Effector CD8-positive, alpha-beta T cell (primary cell): Measurements from ENCODE around the gene CDC20B.
"Not testable (repeated sequence)": the region's sequence is repeated elsewhere in the genome, so short reads cannot be mapped to it uniquely, and the experiment has no call there.

Experiments
- DNase-seq: peaks from one replicate; lab custom pipeline; 2025; lab: John Stamatoyannopoulos, UW

CDC20B gene

DNA sequence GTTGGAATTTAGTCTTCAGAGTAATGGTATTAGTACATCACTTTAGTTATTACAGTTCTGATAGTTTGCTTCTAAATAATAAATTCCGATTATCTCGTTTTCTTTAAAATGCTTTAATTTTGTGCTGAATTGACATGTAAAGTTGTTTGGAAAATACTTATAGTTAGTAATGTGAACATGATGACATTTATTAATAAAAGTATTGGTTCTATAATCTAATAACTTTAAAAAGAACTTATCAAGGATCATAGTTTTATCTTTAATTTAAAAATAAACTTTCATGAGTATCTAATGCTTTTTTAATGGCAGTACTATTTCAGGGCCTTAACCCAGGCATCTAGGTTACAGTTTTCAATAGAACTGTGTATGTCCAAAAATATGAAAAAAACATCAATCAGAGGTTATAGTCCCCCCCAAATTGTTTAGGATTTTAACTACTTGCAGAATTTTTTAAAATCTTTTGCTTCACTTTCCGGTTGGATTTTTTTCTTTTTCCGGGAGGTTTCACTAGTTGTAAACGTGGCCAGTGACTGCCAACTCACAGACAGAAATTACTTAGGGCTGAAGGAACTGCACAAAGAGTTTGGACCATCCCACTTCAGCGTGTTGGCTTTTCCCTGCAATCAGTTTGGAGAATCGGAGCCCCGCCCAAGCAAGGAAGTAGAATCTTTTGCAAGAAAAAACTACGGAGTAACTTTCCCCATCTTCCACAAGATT lies 12.3 kb downstream of the CDC20B start:
- DNase-seq, result no peak

DNA sequence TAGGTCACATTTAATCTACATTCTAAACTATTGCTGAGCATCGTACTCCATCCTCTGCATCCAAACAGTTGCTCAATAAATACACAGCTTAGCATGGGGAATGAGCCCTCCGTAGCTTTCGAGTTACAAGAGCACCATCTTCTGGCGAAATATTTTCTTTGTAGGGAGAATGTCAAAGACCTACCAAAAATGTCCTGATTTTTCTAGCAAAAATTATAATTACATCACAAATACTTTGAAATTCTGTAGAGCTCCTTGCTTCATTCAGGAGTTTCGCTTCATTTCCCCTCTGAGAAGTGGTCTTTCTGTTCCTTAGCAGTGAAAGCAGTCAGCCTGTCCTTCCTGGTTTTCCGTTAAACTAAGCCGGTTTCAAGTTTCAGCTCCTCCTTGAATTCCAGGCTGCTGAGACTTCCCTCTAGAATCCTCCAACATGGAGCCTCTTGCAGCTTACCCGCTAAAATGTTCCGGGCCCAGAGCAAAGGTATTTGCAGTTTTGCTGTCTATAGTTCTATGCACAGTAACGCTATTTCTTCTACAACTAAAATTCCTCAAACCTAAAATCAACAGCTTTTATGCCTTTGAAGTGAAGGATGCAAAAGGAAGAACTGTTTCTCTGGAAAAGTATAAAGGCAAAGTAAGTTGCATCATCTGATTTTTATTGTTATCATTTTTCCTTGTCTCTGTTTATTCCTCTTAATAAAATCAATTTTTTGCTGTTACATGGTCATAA lies 13.0 kb downstream of the CDC20B start, which contains the start of gene GPX8:
Gene GPX8 (plus strand): TSS at position 409 of the 730 bp plus-strand sequence. CDS start 22 bp downstream, at position 431.
- DNase-seq, result peak; percentile 4

DNA sequence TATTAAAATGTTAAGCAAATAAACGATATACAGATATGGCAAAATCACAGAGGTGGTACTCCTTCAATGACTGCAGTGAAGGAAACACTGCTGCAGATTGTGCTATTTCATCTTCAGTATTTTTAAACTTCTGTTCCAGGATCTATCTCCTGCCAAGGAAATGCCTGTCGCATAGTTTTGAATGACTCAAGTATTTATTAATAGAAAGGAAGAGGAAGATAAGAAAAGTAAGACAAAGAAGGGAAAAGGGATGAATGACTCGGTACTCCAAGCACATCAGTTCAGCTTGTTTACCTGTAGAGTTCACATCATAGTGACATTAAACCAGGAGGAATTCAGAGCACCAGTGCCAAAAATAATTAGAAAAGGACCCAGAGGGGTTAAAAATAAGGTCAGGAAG lies 18.1 kb downstream of the CDC20B start:
- no peak for DNase-seq

DNA sequence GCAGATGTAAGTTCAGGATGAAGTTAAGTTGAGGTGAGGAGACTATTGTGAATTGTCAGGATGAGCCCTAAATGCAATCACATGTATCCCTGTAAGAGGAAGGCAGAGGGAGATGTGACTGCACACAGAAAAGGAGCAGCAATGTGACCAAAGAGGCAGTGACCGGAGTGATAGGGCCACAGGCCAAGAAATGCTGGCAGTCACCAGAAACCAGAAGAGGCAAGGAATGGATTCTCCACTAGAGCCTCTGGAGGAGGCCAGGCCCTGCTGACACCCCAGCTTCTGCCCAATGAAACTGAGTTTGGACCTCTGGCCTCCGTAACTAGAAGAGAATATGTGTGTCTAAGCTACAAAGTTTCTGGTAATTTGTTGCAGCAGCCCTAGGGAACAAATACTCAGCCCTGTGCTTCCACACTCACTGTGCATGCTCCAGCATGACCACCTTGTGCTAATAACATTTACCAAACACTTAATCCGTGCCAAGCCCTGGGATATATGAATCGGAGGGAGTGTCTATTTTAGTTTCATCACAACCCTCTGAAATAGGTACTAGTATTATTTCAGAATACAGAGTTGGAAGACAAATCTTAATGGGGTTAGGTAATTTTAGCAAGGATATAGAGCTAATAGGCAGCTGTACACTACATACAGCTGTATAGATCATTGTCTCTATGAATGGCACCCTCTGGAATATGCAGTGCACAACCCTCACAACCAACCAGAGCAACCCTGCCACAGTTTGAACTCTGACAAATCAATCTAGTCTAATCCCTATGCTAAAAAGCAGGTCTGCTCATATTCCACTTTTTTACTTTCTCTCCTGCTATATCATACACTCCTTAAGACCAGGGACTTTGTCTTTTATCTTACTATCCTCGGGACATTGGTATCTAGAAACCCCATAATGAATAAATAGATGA lies 20.8 kb downstream of the CDC20B start:
- no peak for DNase-seq

DNA sequence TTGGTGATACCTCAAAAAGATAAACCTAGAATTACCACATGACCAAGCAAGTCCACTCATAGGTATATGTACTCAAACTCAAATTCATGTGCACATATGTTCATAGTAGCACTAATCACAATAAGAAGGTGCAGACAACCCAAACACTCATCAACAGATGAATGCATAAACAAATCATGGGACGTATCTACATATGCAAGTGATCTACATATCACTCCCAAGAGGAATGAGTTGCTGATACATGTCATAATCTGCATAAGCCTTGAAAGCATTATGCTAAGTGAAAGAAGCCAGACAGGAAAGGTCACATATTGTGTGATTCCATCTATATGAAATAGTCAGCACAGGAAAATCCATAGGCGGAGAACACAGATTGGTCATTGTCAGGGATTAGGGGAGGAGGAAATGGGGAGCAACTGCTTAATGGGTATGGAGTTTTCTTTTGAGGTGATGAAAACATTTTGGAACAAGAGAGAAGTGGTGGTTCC lies 23.6 kb downstream of the CDC20B start:
- DNase-seq, result no peak

DNA sequence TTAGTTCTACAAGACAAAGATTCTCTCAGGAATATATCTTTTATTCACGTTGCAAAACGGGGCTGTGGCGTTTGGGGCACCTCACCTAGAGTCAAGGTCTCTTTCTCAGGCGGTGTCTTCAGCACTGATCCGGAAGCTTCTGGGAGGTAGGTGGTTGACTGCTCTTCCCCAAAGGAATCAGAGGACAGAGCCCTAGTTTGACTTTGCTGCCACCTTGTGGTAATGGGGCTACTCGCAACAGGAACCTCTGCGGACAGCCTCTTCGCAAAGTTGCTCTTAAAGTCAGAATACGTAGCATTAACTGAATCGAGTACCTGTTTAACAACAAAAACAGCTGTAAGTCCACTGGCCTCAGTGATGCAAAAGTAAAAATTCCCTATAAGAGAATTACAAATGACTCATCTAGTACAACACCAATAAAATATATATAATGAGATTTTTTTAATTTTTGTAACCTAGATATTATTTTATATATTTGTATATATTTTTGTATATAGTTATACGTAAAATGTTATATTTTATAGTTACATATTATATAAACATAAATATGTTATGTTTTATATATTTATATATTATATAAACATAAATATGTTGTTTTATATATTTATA lies 26.3 kb downstream of the CDC20B start:
- peak; percentile 70 for DNase-seq

DNA sequence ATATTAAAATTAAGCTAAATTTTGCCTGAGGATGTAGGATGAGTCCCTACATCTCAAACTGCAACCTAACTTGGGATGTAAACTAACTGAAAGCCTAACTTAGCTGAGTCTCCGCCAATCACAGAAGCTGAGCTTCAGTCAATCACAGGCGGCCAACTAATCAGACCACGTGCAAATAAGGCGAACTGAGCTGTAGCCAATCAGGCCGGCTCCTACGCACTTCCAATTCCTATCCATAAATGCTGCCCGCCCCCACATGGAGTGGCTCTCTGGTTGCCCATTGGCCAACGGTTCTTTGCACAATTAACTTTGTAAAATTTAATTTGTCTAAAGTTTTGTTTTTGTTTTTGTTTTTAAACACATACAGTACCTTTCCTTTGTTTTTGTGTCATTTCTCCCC lies 26.9 kb downstream of the CDC20B start:
- DNase-seq, result no peak

DNA sequence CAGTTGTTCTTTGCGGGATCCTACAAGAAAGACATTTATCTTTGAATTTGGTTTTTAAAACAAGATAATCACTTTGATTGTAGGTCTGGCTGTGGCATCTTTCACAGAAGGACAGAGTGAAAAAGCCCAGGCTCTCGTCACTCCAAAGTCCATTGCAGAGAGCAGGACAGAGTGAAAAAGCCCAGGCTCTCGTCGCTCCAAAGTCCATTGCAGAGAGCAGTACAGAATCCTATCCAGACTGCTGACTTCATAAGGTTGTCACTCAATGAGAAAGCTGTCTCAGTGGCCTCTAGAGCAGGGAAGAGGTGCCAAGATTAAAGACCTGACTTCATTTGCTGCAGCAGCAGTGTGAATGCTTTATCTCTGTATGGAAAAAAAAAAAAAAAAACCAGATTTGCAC lies 29.4 kb downstream of the CDC20B start:
- DNase-seq, result no peak

DNA sequence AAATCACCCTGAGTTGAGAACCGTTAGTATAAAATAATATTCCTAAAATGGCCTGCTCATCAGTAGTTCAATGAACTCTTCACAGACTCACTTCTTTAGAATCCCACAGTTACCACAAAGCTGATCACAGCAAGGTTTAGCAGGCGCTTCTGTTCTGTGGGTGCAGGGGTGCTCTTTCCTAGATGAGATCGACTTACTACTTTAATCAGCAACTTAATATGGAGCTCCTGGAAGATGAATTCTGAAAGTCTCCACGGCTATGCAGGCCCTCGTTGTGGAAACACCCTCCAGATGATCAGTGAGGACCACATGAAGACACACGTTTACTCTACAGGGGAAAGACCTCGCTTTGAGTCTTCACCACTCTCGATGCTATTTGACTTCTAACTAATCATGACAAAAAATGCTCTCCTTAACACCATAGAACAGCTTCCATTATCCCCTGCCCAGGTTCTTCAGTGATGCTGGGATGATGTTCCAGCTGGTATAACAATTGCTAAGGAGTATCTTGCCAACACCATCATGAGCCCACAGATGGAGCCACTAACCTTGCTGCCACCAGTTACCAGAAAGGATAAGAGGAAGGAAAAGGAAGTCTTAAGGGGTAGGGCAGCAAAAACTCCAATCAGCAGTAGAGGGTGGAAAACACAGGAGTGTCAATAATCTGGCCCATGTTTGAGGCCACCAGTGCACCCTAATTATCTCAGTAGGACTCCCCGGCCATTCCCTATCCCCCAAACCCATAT lies 30.9 kb downstream of the CDC20B start:
- DNase-seq, result no peak

DNA sequence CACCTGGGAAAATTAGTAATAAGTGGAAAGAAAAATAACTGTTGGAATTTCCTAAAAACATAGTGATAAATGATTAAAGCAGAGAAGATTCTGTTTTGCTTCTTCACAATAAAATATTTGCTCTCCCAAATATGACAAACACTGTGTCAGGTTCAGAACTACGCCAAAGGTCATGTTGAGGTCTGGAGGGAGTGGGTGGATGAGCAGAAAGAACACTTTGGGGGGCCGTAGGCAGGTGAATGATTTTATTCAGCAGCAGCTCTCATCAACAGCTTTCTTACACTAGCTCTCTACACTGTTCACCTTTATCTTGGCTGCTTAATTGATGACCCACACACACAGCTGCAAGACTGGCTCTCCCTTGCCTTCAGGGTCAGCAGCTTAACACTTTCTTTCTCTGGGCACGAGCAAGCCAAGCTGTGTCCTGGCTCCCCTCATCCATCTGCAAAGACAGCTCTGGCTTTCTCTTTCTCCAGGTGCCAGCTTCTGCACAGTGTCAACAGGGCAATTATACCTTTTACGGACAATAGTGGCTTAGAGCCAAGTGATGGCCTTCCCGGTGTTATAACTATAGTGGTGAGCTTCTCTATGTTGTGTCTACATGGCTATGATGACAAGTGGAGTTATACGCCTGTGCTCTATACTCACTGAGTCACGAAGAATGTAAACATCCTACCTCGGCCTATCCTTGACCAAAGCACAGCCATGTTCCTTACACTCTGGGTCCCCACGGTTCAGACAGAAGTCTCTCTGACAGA lies 31.9 kb downstream of the CDC20B start:
- DNase-seq, result no peak

DNA sequence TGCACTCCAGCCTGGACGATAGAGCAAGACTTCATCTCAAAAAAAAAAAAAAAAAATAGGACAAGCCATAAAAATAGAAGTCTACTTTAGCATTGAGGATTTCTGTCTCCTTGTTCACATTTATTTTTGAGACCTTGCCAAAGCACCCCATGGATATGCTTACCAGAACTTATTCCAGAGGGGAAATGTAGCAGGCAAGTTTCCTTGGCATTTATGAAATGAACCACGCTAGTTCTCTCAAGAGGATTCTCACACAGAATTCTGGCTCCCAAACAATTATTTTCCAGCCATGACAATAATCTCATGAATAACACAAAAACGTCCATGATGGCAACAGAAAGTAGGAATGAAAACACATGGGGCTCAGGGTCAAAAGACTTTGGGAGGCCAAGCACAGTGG lies 36.5 kb downstream of the CDC20B start:
- DNase-seq, result no peak

DNA sequence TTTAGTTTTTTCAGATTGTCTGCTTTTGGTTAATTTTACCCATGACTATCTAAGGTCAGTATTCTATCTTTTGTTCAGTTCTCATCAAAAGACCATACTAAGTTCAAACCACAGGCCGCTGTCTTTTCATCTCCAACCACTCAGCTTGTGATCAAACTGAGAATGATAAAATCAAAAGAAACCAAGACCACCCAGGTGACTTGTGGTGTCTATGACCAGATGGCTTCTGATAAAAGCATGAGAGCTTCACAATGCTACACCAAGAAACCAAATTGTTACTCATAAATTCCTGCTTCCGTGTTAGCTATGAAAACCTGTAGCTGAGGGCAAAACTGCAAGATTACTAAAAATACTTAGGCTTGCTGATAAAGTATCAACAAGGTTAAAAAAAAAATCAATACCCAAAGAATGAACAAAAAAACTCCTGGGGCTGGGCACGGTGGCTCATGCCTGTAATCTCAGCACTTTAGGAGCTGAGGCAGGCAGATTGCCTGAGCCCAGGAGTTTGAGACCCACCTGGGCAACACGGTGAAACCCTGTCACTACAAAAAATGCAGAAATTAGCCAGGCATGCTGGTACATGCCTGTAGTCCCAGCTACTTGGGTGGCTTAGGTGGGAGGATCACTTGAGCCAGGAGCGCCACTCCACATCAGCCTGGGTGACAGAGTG lies 38.8 kb downstream of the CDC20B start:
- DNase-seq, result no peak

DNA sequence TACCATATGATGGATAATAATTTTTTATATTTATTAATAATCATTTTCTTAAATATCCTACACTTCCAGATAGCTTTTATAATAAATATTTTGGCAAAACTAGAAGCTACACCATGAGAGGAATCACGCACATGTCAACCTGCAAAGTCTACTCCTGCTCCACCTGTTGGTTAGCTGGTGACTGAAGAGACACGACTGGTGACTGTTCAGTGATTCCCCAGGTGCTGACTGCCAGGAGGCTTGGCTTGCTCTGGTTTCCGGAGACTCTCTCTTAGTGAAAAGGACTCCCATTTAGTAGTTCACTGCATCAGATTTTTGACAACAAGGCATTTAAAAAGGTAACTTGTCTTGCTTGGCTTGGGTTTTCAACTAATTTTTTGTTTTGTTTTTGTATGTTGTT lies 49.6 kb downstream of the CDC20B start:
- no peak for DNase-seq

DNA sequence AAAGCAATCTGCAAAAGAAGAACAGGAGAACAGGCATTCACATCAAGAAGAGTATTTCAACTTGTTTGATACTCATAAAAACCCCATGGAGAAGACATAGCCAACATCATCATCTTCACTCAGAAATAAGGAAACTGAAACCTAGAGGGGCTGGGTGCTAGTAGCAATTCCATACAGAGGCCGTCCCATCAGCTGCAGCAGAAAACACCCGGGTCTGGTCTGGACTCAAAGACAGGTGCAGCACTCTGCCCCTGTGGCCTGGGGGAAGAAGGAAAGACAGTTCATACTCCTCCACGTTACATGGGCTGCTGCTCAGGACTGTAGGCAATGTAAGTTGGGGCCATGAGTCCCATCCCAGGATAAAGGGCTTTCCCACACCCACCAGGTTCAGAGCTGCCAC lies 58.9 kb downstream of the CDC20B start:
- no peak for DNase-seq

DNA sequence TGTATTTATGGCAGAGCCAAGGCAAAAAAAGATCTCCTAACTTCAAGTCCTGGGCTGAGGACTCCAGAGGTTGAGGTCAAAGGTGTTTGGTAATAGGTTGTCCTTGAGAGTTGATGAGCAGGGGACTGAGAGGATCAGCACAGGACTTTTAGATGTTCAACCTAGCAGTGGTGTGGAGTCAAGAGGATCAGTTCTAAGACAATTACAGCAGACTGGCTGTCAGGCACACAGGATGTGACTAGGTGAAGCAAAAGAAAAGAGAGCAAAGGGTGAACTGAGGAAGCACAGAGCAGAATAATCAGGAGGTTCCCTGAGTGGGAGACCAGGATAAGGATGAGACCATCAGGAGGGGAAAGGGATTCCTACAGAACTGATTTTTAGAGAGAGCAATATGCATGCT lies 59.6 kb downstream of the CDC20B start:
- DNase-seq, result no peak

DNA sequence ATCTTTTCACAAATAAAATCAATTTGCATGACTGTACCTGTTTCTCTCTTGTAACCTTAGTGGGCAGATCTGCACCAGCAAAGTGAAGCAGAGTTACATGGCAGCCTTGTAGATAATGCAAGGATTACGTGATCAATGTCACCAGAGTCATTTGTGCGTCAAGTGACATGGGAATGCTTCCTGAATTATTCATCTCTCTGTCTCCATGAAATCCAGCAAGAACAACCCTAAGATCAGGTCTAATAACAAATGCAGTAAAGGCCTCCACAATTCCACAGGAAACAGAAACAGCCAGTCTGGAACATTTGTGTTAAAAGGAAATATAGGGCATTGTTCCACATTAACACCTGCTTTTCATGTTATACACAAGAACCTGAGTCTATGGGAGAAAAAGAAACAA lies 62.8 kb downstream of the CDC20B start:
- no peak for DNase-seq

DNA sequence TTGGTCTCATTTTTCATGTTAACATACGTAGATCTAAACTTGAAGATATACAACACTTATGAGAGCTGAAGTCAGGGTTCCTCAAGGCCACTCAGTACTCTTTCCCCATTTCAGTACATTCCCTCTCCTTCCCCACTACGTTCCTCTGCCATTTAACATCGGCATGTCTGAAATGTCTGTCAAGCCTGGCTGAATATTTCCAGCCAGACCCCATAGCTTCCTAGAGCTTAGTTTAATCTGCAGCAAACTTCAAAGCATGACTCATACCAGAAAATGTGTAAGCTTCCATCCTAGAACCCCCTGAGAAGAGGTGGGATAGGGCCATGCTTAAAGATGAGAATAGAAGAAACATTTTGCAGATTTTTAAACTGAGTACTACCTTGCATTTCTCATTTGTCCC lies 64.3 kb downstream of the CDC20B start:
- no peak for DNase-seq

DNA sequence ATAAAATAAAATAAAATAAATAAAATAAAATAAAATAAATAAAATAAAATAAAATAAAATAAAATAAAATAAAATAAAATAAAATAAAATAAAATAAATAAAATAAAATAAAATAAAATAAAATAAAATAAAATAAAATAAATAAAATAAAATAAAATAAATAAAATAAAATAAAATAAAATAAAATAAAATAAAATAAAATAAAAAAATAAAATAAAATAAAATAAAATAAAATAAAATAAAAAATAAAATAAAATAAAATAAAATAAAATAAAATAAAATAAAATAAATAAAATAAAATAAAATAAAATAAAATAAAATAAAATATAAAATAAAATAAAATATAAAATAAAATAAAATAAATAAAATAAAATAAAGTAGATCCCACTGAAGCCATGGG lies 67.0 kb downstream of the CDC20B start:
- DNase-seq, result not testable (repeated sequence)

DNA sequence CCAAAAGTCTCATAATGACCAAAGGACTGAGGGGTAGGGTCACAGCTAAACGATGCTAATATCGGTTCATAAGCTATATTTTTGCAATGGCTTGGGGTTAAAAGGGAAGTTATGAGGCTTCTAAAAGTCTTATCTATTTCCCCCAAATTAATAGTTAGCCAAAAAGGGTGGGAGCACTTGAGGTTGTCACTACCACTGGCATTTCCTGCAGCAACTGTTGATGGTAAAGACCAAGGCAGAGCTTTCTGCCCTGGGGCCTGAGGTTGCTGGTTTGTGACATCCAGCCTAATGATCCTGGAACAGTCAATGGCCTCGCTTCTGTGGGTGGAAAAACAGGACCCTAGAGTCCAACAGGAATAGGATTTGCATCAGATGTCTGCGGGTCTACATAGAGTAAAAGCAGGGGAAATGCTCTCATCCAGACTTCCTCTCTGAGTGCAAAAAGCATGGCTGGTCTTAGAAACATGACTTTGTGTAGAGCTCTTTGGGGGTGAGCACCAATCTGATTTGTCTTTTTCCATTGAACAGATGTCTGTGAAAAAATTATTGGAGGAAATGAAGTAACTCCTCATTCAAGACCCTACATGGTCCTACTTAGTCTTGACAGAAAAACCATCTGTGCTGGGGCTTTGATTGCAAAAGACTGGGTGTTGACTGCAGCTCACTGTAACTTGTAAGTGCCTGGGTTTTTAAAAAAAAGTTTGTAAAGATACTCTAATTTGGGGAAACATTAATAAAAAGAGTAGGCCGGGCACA lies 67.9 kb downstream of the CDC20B start:
- no peak for DNase-seq
